ENCODE measurements around the gene DNAJA3.
"Not testable (repeated sequence)": the region's sequence is repeated elsewhere in the genome, so short reads cannot be mapped to it uniquely, and the experiment has no call there.

Gene DNAJA3

DNA sequence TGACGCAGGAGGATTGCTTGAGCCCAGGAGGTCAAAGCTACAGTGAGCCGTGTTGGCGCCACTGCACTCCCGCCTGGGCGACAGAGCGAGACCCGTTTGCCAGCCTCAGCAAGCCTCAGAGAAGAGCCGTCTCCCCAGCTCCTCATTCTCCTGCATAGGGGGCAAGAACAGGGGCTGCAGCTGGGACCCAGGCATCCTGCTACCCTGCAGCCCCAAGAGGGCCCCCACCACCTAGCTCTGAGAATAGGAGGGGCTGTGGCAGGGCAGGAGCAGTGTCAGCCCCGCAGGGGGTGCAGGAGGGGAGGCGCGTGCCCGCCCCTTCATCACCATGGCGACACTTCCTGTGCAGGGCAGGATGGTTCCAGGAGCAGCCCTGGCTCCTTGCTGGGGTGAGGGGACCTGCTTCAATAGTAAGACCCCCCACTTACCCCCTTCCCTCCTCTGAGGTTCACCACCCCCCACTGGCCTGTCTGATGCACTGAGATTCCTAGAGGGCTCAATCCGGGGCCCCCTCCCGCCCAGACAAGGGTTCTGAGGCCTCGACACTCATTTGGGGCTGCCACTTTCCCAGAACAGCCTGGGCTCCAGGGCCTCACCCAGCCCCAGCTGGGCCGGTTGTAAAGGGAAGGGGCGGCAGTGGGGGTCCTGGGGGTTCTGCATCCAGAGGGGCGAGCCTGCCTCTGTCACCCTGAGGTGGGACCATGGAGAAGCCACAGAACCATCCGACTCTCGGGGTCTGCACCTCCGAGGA lies 33.9 kb upstream of the DNAJA3 start:
- TF ChIP-seq, protein P1, sequence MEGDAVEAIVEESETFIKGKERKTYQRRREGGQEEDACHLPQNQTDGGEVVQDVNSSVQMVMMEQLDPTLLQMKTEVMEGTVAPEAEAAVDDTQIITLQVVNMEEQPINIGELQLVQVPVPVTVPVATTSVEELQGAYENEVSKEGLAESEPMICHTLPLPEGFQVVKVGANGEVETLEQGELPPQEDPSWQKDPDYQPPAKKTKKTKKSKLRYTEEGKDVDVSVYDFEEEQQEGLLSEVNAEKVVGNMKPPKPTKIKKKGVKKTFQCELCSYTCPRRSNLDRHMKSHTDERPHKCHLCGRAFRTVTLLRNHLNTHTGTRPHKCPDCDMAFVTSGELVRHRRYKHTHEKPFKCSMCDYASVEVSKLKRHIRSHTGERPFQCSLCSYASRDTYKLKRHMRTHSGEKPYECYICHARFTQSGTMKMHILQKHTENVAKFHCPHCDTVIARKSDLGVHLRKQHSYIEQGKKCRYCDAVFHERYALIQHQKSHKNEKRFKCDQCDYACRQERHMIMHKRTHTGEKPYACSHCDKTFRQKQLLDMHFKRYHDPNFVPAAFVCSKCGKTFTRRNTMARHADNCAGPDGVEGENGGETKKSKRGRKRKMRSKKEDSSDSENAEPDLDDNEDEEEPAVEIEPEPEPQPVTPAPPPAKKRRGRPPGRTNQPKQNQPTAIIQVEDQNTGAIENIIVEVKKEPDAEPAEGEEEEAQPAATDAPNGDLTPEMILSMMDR (IDR thresholded peaks at IDR 0.05; ENCODE audit: insufficient read depth, low read length, missing control alignments), result no peak
- CTCF ChIA-PET, result interaction anchor here (0.6 to 23.7 kb wide), 7 partner anchors 12 to 137 kb away, joined by 3 to 389 read pairs (median 9); no protein-coding TSS in a partner anchor
- DNase-seq (ENCODE audit: low read depth, low spot score), result no peak
- no peak overlapping the region for H3K4me3 ChIP-seq (ENCODE audit: low read depth, low read length)
- POLR2A ChIA-PET, result interaction anchor here (0.9 to 2.2 kb wide), 5 partner anchors 10 to 19 kb away, joined by 3 to 28 read pairs (median 5); no protein-coding TSS in a partner anchor

DNA sequence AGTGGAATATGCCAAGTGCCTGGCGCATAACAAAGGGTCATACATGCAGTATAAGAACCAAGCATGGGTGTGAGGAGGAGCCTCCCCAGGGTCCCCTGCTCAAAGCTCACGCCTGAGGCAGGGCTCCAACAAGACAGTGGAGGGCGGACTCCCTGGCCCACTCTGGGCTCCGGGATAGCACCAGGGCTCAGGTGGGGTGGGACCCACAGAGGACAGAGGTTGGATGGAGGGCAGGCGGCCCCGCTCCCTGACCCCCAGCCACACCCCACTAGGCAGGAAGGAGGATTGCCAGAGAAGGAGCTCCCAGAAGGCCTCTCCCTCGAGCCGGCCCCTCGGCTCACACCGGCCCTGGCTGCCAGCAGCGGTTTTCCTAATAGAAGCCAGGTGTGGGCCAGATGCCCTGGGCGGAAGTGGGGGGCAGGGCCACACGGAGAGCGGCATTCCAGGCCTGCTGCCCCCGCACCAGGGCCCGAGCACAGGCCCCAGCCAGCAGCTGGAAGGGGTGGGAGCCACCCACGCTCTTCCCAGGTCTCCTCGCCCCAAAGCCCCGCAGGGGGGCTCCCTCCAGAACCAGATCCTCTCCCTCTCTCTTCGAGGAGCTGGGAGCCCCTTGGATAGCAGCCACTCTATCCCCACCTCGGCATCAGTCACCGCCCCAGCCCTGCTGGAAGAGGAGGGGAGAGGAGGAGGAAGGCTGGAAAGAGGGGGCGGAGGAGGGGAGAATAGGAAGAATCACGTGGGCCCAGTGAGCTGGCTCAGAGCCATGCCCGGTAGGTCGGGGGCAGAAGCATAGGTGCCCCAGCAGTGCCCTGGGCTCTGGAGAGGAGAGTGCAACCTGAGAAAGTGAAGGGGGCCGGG lies 33.1 kb upstream of the DNAJA3 start:
- TF ChIP-seq, protein P1 (IDR thresholded peaks at IDR 0.05; ENCODE audit: insufficient read depth, low read length, missing control alignments), result no peak
- no peak overlapping the region for H3K4me3 ChIP-seq (ENCODE audit: low read depth, low read length)
- no peak for DNase-seq (ENCODE audit: low read depth, low spot score)
- POLR2A ChIA-PET, result interaction anchor here (0.9 to 2.2 kb wide), 6 partner anchors 10 to 22 kb away, joined by 3 to 28 read pairs (median 5); no protein-coding TSS in a partner anchor
- CTCF ChIA-PET, result interaction anchor here (0.6 to 23.7 kb wide), 13 partner anchors 10 to 138 kb away, joined by 3 to 389 read pairs (median 3); partner anchors contain the start of gene PAM16

DNA sequence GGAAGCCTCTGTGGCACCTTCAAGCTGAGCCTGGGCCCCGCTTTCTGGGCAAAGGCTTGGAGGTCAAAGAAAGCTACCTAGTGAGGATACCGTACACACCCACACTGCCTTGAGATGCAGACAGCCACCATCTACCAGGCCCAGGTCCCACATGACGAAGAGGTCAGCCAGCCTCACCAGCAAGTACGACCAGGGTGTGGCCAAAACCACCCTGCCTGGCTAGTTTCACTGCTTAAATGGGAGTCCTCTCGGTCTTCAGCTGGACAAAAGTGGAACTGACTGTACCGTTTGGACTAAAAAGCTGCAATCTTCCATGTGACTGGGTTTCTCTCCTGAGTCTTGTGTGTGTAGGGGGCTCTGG lies 32.4 kb upstream of the DNAJA3 start:
- TF ChIP-seq, protein P1 (IDR thresholded peaks at IDR 0.05; ENCODE audit: insufficient read depth, low read length, missing control alignments), result no peak
- ChIA-PET POLR2A (interaction anchor here (1.2 to 2.2 kb wide), 4 partner anchors 10 to 23 kb away, joined by 3 to 28 read pairs (median 6); no protein-coding TSS in a partner anchor), CTCF (interaction anchor here (0.9 to 23.7 kb wide), 12 partner anchors 10 to 139 kb away, joined by 3 to 389 read pairs (median 4); partner anchors contain the start of gene PAM16)
- H3K4me3 ChIP-seq (ENCODE audit: low read depth, low read length), result no peak overlapping the region
- DNase-seq (ENCODE audit: low read depth, low spot score), result no peak

DNA sequence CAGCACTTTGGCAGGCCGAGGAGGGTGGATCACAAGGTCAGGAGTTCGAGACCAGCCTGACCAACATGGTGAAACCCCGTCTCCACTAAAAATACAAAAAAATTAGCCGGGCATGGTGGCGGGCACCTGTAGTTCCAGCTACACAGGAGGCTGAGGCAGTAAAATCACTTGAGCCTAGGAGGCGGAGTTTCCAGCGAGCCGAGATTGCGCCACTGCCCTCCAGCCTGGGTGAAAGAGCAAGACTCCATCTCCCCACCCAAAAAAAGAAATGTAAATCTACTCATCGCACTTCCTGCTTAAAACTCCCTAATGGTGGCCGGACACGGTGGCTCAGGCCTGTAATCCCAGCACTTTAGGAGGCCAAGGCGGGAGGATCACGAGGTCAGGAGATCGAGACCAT lies 31.8 kb upstream of the DNAJA3 start:
- not testable (repeated sequence) for H3K4me3 ChIP-seq (ENCODE audit: low read depth, low read length); DNase-seq (ENCODE audit: low read depth, low spot score)
- ChIA-PET POLR2A (interaction anchor here (1.2 to 2.2 kb wide), 3 partner anchors 19 to 24 kb away, joined by 3 to 28 read pairs (median 8); no protein-coding TSS in a partner anchor), CTCF (interaction anchor here (0.9 to 23.7 kb wide), 8 partner anchors 10 to 139 kb away, joined by 3 to 389 read pairs (median 6); no protein-coding TSS in a partner anchor)

DNA sequence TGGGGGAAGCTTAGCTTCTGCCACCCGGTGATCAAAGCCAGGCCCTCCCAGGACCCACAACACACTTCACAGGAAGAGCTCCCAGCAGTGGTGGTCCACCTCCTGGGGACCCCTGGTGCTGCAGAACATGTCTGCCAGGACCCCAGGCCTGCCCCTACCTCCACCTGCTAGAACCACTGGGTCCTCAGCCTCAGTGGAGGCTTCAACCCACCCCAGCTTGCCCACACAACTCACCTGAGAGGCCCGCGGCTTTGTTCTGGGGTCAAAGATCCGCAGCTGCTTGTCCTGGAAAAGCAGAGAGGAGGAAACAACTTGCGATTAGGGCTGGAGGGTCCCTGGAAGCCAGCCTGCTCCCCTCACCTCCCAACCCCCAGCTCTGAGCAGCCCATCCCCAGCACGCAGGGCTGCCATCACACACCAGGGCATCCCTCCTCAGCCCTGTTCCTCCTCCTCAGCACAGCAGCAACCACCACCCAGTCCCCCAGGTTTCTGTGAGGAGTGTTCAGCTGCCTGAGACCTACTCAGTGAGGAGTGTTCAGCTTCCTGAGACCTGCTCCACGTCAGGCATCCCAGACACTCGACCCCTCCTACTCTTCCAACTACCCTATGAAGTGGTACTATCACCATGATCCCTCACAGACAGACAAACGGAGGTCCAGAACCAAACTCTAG lies 30.5 kb upstream of the DNAJA3 start:
- TF ChIP-seq, protein P1 (IDR thresholded peaks at IDR 0.05; ENCODE audit: insufficient read depth, low read length, missing control alignments), result no peak
- DNase-seq (ENCODE audit: low read depth, low spot score), result no peak
- CTCF ChIA-PET, result interaction anchor here (0.6 to 23.7 kb wide), 6 partner anchors 9 to 482 kb away, joined by 3 to 389 read pairs (median 4); no protein-coding TSS in a partner anchor
- POLR2A ChIA-PET, result interaction anchor here (0.6 kb wide), 1 partner anchor 18 kb away, joined by 3 read pairs; no protein-coding TSS in a partner anchor
- H3K4me3 ChIP-seq (ENCODE audit: low read depth, low read length), result no peak overlapping the region

All from AG04449 (cell line).